H9 (cell line): ENCODE results near the gene RIPOR1. TPM values are rescaled to one million over a fixed set of nuclear protein-coding genes. Genes with fewer than 3 reads are reported as not detected.

Experiments
- DNase-seq: peaks from one replicate; pipeline ENCODE4 v3.0.0-alpha.2; 2017
- H2AFZ ChIP-seq: one replicate; pipeline ENCODE4 v1.6.1; 2013; ENCODE audit warnings: mild to moderate bottlenecking, low read length, control low read depth, moderate library complexity
- H2AK5ac ChIP-seq: 2 replicates; pipeline ENCODE4 v1.6.1; 2013; ENCODE audit warnings: low read length, control low read depth, mixed read lengths; ENCODE audit not compliant: insufficient read length
- H2BK120ac ChIP-seq: one replicate; pipeline ENCODE4 v1.6.1; 2013; ENCODE audit warnings: low read depth, mild to moderate bottlenecking, low read length, control low read depth, inconsistent platforms; ENCODE audit not compliant: poor library complexity, severe bottlenecking
- H2BK12ac ChIP-seq: 2 replicates; pipeline ENCODE4 v1.6.1; 2013; ENCODE audit warnings: low read length, control low read depth, mixed read lengths, low read depth; ENCODE audit not compliant: insufficient read length
- H2BK15ac ChIP-seq: 2 replicates; pipeline ENCODE4 v1.6.1; 2013; ENCODE audit warnings: low read depth, low read length, control low read depth
- H2BK20ac ChIP-seq: one replicate; pipeline ENCODE4 v1.6.1; 2013; ENCODE audit warnings: low read depth, mild to moderate bottlenecking, low read length, control low read depth, inconsistent platforms; ENCODE audit not compliant: poor library complexity, severe bottlenecking
- H2BK5ac ChIP-seq: 2 replicates; pipeline ENCODE4 v1.6.1; 2013; ENCODE audit warnings: low read length, control low read depth, mixed read lengths; ENCODE audit not compliant: insufficient read length
- H3K14ac ChIP-seq: 2 replicates; pipeline ENCODE4 v1.6.1; 2013; ENCODE audit warnings: low read length, control low read depth; ENCODE audit not compliant: insufficient read depth
- H3K18ac ChIP-seq: 2 replicates; pipeline ENCODE4 v1.6.1; 2013; ENCODE audit warnings: low read depth, mild to moderate bottlenecking, mixed read lengths, low read length, control low read depth; ENCODE audit not compliant: insufficient read length
- H3K23ac ChIP-seq: 2 replicates; pipeline ENCODE4 v1.6.1; 2013; ENCODE audit warnings: low read length, control low read depth, mixed read lengths, low read depth; ENCODE audit not compliant: insufficient read length
- H3K23me2 ChIP-seq: 2 replicates; pipeline ENCODE4 v1.6.1; 2013; ENCODE audit warnings: low read depth, mild to moderate bottlenecking, mixed read lengths, low read length, control low read depth; ENCODE audit not compliant: insufficient read length, poor library complexity, severe bottlenecking
- H3K27ac ChIP-seq: 2 replicates; pipeline ENCODE4 v1.5.1; 2013; ENCODE audit warnings: low read length, control low read depth, mixed read lengths, low read depth; ENCODE audit not compliant: insufficient read length
- H3K27me3 ChIP-seq: 2 replicates; pipeline ENCODE4 v1.6.1; 2013; ENCODE audit warnings: low read length, control low read depth, inconsistent platforms; ENCODE audit not compliant: insufficient read depth
- H3K4ac ChIP-seq: 2 replicates; pipeline ENCODE4 v1.6.1; 2013; ENCODE audit warnings: low read depth, mild to moderate bottlenecking, control low read depth, inconsistent platforms, low read length, moderate library complexity
- H3K4me1 ChIP-seq: 2 replicates; pipeline ENCODE4 v1.6.1; 2013; ENCODE audit warnings: low read length, control low read depth, inconsistent platforms; ENCODE audit not compliant: insufficient read depth
- H3K4me2 ChIP-seq: 2 replicates; pipeline ENCODE4 v1.6.1; 2013; ENCODE audit warnings: low read length, control low read depth, mixed read lengths; ENCODE audit not compliant: insufficient read length, insufficient read depth
- H3K56ac ChIP-seq: 2 replicates; pipeline ENCODE4 v1.6.1; 2013; ENCODE audit warnings: low read depth, mild to moderate bottlenecking, mixed read lengths, low read length, control low read depth; ENCODE audit not compliant: insufficient read length
- H3K79me1 ChIP-seq: 2 replicates; pipeline ENCODE4 v1.6.1; 2013; ENCODE audit warnings: low read depth, mild to moderate bottlenecking, moderate library complexity, low read length, control low read depth, inconsistent platforms; ENCODE audit not compliant: insufficient read depth, poor library complexity, severe bottlenecking
- H3K79me2 ChIP-seq: 2 replicates; pipeline ENCODE4 v1.6.1; 2013; ENCODE audit warnings: low read length, control low read depth, inconsistent platforms; ENCODE audit not compliant: insufficient read depth
- H3K9ac ChIP-seq: 2 replicates; pipeline ENCODE4 v1.6.1; 2013; ENCODE audit warnings: low read length, control low read depth, mixed read lengths; ENCODE audit not compliant: insufficient read length; ENCODE audit errors: extremely low read depth
- H3K9me3 ChIP-seq: one replicate; pipeline ENCODE4 v1.6.1; 2013; ENCODE audit warnings: low read depth, low read length, inconsistent platforms; ENCODE audit not compliant: control insufficient read depth
- H3T11ph ChIP-seq: one replicate; pipeline ENCODE4 v1.6.1; 2013; ENCODE audit warnings: mild to moderate bottlenecking, low read length, control low read depth, inconsistent platforms
- H4K20me1 ChIP-seq: one replicate; pipeline ENCODE4 v1.6.1; 2013; ENCODE audit not compliant: control insufficient read depth, insufficient read length, insufficient read depth
- H4K5ac ChIP-seq: 2 replicates; pipeline ENCODE4 v1.6.1; 2013; ENCODE audit warnings: low read depth, mild to moderate bottlenecking, mixed read lengths, low read length, control low read depth; ENCODE audit not compliant: insufficient read length
- H4K8ac ChIP-seq: replicated peaks from 2 replicates; pipeline ENCODE4 v1.6.1; 2013; ENCODE audit warnings: low read length, control low read depth, mixed read lengths, low read depth; ENCODE audit not compliant: insufficient read length
- H4K91ac ChIP-seq: 2 replicates; pipeline ENCODE4 v1.6.1; 2013; ENCODE audit warnings: low read depth, mild to moderate bottlenecking, moderate library complexity, mixed read lengths, low read length, control low read depth; ENCODE audit not compliant: insufficient read length
- H3K27ac Mint-ChIP-seq, 3 experiments: 2 replicates in 2 of 3; 3 replicates in 1 of 3; pipeline ENCODE4 v1.8.0; 2020 to 2021; ENCODE audit warnings: mixed read lengths in 3 of 3, mild to moderate bottlenecking in 1 of 3, moderate library complexity in 1 of 3
- H3K27me3 Mint-ChIP-seq: 2 replicates; pipeline ENCODE4 v1.8.0; 2021; ENCODE audit warnings: low read depth, mild to moderate bottlenecking, moderate library complexity, mixed read lengths
- H3K36me3 Mint-ChIP-seq, 3 experiments: 2 replicates in 2 of 3; 3 replicates in 1 of 3; pipeline ENCODE4 v1.8.0; 2020 to 2021; ENCODE audit warnings: low read depth in 3 of 3, mixed read lengths in 3 of 3; ENCODE audit not compliant: insufficient read depth in 1 of 3
- H3K4me1 Mint-ChIP-seq, 2 experiments: 2 replicates each; pipeline ENCODE4 v1.8.0; 2020; ENCODE audit warnings: mixed read lengths in 2 of 2
- H3K4me3 Mint-ChIP-seq, 2 experiments: 2 replicates in 1 of 2; 3 replicates in 1 of 2; pipeline ENCODE4 v1.8.0; 2020 to 2021; ENCODE audit warnings: mild to moderate bottlenecking in 2 of 2, mixed read lengths in 2 of 2, moderate library complexity in 1 of 2
- H3K9me3 Mint-ChIP-seq, 2 experiments: 2 replicates in 1 of 2; 3 replicates in 1 of 2; pipeline ENCODE4 v1.8.0; 2020; ENCODE audit warnings: mild to moderate bottlenecking in 2 of 2, mixed read lengths in 2 of 2, moderate library complexity in 1 of 2
- WGBS: extraction: QIAGEN DNeasy Blood & Tissue Kit; methylation state at CpG from one replicate; pipeline ENCODE4 v1.1.7; 2013; ENCODE audit warnings: missing lambda C conversion rate, low lambda C conversion rate, mixed read lengths; ENCODE audit not compliant: insufficient read length; ENCODE audit errors: extremely low coverage; 5-methylcytosine and 5-hydroxymethylcytosine counted together
- total RNA-seq: library from RNA; stranded (reverse); gene quantifications from 2 replicates; pipeline ENCODE4 v1.2.1, GENCODE V29; 2021
- TF ChIP-seq, protein P1 (sequence below): fragments of 200-600 bp; sonication (generic); conservative IDR thresholded peaks from 3 replicates; pipeline ENCODE4 v1.8.0; 2021; ENCODE audit warnings: antibody characterized with exemption, mild to moderate bottlenecking

Gene RIPOR1
- total RNA-seq, 1 experiment from 2014 or later, result 14.3 TPM

- Histone ChIP-seq H2BK5ac (no peak overlapping the region), H3K23ac (no peak overlapping the region), H2BK12ac (no peak overlapping the region), H3K4ac (no peak overlapping the region), H3K23me2 (no peaks in the 10 kb centered on the region), H2AK5ac (no peak overlapping the region), H2BK20ac (no peak overlapping the region), H2AFZ (no peak overlapping the region), H3K14ac (no peak overlapping the region), H3K9me3 (no peaks in the 10 kb centered on the region), H3K9ac (no peak overlapping the region), H3K79me1 (peaks cover 3% of the 10 kb centered on the region), H4K5ac (no peak overlapping the region), H4K20me1 (no peaks in the 10 kb centered on the region), H4K91ac (no peak overlapping the region), H3T11ph (no peak overlapping the region), H3K18ac (no peak overlapping the region), H2BK15ac (no peak overlapping the region), H3K4me2 (no peak overlapping the region), H3K79me2 (peaks cover 17% of the 10 kb centered on the region; the same call in 1 of the 2 replicates), H3K56ac (no peak overlapping the region), H4K8ac (no peak overlapping the region), H3K27me3 (no peaks in the 10 kb centered on the region), H2BK120ac (no peak overlapping the region), H3K4me1 (no peaks in the 10 kb centered on the region), H3K27ac (no peak overlapping the region)
- Mint-ChIP-seq H3K9me3 (no peaks in the 10 kb centered on the region), H3K27me3 (no peaks in the 10 kb centered on the region), H3K4me1 (peaks cover 2 to 6% of the 10 kb centered on the region in 2 experiments; a peak in 2 of 4 replicates), H3K36me3 (peaks cover 38 to 50% (median 48%) of the 10 kb centered on the region in 3 experiments), H3K27ac (no peak overlapping the region), H3K4me3 (no peak overlapping the region)
- WGBS, result no CpG with 5 or more reads among the region's 2 CpGs
- DNase-seq, result no peak
- TF ChIP-seq, protein P1, sequence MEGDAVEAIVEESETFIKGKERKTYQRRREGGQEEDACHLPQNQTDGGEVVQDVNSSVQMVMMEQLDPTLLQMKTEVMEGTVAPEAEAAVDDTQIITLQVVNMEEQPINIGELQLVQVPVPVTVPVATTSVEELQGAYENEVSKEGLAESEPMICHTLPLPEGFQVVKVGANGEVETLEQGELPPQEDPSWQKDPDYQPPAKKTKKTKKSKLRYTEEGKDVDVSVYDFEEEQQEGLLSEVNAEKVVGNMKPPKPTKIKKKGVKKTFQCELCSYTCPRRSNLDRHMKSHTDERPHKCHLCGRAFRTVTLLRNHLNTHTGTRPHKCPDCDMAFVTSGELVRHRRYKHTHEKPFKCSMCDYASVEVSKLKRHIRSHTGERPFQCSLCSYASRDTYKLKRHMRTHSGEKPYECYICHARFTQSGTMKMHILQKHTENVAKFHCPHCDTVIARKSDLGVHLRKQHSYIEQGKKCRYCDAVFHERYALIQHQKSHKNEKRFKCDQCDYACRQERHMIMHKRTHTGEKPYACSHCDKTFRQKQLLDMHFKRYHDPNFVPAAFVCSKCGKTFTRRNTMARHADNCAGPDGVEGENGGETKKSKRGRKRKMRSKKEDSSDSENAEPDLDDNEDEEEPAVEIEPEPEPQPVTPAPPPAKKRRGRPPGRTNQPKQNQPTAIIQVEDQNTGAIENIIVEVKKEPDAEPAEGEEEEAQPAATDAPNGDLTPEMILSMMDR, result no peak
These were observed 42.8 kb downstream of the RIPOR1 start for GRCh38 chr16:67571464-67571863.
